Memory B cell (primary cell): ENCODE data around the gene RIPK3.
"Not testable (repeated sequence)": the region's sequence is repeated elsewhere in the genome, so short reads cannot be mapped to it uniquely, and the experiment has no call there.

ENCODE experiments used
- ATAC-seq: fragments of 150-1000 bp; cut with Tn5 transposase; 2 replicates; pipeline ENCODE4 v1.10.0; 2021; ENCODE audit warnings: low read depth, mild to moderate bottlenecking, moderate library complexity
- DNase-seq, 2 donors: peaks; one replicate each; pipeline ENCODE4 v3.0.0; 2022; ENCODE audit warnings: low spot score in 2 of 2
- H3K27ac Mint-ChIP-seq: one replicate; pipeline ENCODE4 v1.8.0; 2022; ENCODE audit warnings: mild to moderate bottlenecking, moderate library complexity, mixed read lengths
- H3K27me3 Mint-ChIP-seq: one replicate; pipeline ENCODE4 v1.8.0; 2022; ENCODE audit warnings: mixed read lengths
- H3K36me3 Mint-ChIP-seq: one replicate; pipeline ENCODE4 v1.8.0; 2022; ENCODE audit warnings: mild to moderate bottlenecking, mixed read lengths
- H3K4me1 Mint-ChIP-seq: one replicate; pipeline ENCODE4 v1.8.0; 2022; ENCODE audit warnings: mixed read lengths
- H3K4me3 Mint-ChIP-seq: one replicate; pipeline ENCODE4 v1.8.0; 2022; ENCODE audit warnings: mild to moderate bottlenecking, moderate library complexity, mixed read lengths
- H3K9me3 Mint-ChIP-seq: one replicate; pipeline ENCODE4 v1.8.0; 2022; ENCODE audit warnings: mixed read lengths

Gene RIPK3

DNA sequence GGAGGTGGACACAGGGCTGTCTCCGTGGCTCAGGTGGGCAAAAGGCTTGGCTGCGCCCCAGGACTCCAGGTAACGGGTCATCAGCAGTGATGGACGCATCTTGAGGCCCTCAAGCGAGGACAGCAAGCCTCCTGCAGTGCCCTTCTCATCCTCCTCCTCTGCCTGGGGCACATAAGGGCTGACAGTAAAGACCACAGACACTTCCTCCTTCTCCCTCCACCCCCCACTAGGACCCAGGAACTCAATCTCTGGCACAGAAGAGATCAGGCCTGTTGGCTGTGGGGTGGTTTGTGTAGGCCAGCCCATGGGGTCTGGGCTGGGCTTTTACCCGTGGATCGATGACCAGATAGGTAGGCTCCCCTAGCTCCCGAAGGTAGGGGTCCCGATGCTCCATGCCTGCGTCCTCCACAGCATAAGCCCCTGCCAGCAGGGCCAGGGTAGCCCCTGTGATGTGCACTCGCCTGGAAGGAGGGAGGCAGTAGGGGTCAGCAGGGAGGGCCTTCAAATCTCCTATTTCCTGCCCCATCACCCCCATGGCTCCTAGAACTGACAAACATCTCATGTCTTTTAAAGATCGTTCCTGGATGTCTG lies 10.6 kb downstream of the RIPK3 start:
- no peak overlapping the region for H3K27ac Mint-ChIP-seq
- no peak for DNase-seq
- peaks cover 8% of the 10 kb centered on the region for H3K27me3 Mint-ChIP-seq
- H3K9me3 Mint-ChIP-seq = no peaks in the 10 kb centered on the region
- no peak for ATAC-seq
- peaks cover 17% of the 10 kb centered on the region for H3K4me1 Mint-ChIP-seq
- no peaks in the 10 kb centered on the region for H3K36me3 Mint-ChIP-seq
- H3K4me3 Mint-ChIP-seq = no peak overlapping the region

DNA sequence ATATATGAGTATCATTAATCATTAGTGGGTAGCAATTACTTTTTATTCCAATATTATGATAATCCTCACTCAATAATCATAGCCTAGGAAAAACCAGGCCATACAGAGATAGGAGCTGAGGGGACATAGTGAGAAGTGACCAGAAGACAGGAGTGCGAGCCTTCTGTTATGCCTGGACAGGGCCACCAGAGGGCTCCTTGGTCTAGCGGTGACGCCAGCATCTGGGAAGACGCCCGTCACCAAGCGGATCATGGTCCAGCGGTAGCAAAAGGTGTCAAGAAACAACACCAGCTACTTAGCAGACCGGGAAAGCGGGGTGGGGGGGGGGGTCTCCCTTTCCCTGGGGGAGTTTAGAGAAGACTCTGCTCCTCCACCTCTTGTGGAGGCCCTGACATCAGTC lies 11.9 kb downstream of the RIPK3 start:
- H3K27ac Mint-ChIP-seq, DNase-seq, H3K36me3 Mint-ChIP-seq, ATAC-seq, H3K4me3 Mint-ChIP-seq, H3K9me3 Mint-ChIP-seq: not testable (repeated sequence)
- Mint-ChIP-seq H3K4me1 (peaks cover 17% of the 10 kb centered on the region), H3K27me3 (peaks cover 13% of the 10 kb centered on the region)

DNA sequence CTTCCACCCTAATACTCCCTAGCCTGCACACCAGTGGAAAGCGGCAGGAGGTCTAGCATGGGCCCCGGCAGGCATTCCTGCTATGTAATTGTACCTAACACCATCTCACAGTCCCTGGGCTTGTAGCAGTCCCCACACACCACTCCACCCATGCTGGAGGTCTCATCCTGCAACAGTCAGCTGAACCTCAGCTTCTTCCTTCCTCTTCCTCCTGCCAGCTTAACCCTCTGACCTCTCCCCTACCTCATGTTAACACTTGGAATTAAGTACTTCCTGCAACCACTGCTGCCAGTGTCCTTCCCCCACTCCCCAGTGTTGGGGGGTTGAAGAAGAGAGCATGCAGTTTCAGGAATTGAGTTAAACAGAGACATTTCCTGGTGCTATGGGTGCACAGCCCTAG lies 12.5 kb downstream of the RIPK3 start:
- DNase-seq (no peak), ATAC-seq (no peak)
- Mint-ChIP-seq H3K9me3 (no peaks in the 10 kb centered on the region), H3K27ac (peak overlapping the region; percentile 17), H3K36me3 (no peaks in the 10 kb centered on the region), H3K4me3 (no peak overlapping the region), H3K4me1 (peaks cover 14% of the 10 kb centered on the region), H3K27me3 (peaks cover 11% of the 10 kb centered on the region)

DNA sequence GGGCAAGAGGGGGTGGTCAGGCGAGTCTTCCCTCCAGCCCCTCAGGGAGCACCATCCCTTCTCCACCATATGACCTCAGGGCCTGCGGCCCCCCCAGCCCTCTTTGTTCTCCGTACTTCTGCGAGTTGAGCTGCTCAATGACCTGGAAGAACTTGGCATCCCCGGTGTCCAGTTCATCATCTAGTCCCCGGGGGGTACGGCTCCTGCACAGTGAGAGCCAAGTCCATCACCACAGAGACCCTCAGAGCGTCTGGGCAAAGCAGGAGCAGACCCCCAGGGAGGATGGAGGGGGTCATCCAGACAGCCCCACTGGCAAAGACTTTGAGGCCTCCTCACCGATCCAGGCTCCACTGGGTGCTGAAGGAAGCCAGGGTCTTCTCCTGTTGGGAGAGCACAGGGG lies 13.8 kb downstream of the RIPK3 start:
- Mint-ChIP-seq H3K36me3 (no peaks in the 10 kb centered on the region), H3K4me3 (no peak overlapping the region), H3K27ac (no peak overlapping the region), H3K4me1 (peaks cover 10% of the 10 kb centered on the region), H3K9me3 (no peaks in the 10 kb centered on the region), H3K27me3 (peaks cover 13% of the 10 kb centered on the region)
- DNase-seq = no peak
- no peak for ATAC-seq

DNA sequence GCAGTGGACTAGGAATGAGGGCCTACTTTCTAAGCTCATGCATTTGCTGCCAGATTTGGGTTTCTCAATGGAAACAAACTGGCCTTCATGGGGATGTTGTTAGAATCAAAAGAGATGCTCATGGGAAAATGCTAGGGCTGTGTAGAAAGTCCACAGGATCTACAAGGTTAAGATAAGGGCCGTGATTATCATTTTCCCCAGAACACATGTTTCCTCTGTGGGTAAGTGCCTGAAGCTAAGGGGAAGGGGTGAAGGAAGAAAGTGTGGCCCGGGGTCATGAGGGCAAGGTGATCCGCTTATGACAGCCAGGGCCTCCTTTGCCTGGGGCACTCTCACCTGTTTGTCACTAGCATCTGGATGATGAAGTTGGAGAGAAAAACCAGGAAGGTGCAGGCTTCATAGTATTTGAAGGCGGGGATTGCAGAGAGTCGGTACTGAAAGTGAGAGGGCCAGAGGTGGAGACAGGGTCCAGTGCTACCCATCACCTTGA lies 14.7 kb downstream of the RIPK3 start:
- DNase-seq = no peak
- Mint-ChIP-seq H3K4me1 (peaks cover 10% of the 10 kb centered on the region), H3K36me3 (no peaks in the 10 kb centered on the region)

DNA sequence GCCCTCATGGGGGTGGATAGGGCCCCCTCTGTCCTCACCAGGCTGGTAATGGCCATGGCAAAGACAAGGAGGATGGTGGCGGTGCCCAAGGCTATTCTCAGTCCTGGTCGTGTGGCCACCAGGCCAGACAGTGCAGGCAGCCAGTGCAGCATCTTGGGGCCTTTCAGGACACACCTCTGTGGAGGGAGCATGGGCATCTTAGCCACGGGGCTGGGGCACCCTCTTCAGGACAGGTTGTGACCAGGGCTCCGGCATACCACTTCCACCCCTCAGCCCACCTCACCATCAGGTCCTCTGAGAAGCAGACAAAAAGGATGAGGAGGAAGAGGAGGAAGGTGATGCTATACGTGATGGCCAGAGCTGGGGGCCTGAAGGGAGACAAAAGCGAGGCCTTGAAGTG lies 15.8 kb downstream of the RIPK3 start:
- Mint-ChIP-seq H3K4me3 (no peak overlapping the region), H3K36me3 (no peaks in the 10 kb centered on the region), H3K9me3 (no peaks in the 10 kb centered on the region), H3K27ac (no peak overlapping the region), H3K27me3 (peaks cover 23% of the 10 kb centered on the region), H3K4me1 (peaks cover 10% of the 10 kb centered on the region)
- DNase-seq = no peak
- no peak for ATAC-seq

More for the DNA sequence above, 14.7 kb downstream of the RIPK3 start:
- ATAC-seq = no peak
- Mint-ChIP-seq H3K9me3 (no peaks in the 10 kb centered on the region), H3K27me3 (peaks cover 17% of the 10 kb centered on the region), H3K4me3 (no peak overlapping the region), H3K27ac (no peak overlapping the region)

DNA sequence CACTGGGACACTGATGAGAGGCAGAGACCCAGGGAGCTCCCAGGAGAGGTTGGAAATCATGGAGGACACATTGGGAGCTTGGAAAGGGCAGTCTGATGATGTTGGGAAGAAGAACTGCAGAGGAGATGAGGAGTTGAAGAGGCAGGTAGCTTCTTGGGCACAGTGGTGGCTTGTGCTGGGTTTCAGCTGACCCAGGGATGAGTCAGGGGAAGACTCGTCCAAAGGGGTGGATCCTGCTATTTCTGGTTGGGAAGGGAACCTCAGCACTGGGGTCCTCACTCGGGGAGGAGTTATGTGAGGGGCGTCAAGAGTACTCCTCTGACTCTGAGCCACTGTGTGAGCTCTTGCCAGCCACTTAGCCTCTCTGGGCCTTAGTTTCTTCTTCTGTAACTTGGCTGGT lies 16.4 kb downstream of the RIPK3 start:
- DNase-seq (no peak), ATAC-seq (no peak)
- Mint-ChIP-seq H3K36me3 (no peaks in the 10 kb centered on the region), H3K27me3 (peaks cover 25% of the 10 kb centered on the region), H3K4me3 (no peak overlapping the region), H3K4me1 (peaks cover 5% of the 10 kb centered on the region), H3K9me3 (no peaks in the 10 kb centered on the region), H3K27ac (peak overlapping the region; percentile 23)

DNA sequence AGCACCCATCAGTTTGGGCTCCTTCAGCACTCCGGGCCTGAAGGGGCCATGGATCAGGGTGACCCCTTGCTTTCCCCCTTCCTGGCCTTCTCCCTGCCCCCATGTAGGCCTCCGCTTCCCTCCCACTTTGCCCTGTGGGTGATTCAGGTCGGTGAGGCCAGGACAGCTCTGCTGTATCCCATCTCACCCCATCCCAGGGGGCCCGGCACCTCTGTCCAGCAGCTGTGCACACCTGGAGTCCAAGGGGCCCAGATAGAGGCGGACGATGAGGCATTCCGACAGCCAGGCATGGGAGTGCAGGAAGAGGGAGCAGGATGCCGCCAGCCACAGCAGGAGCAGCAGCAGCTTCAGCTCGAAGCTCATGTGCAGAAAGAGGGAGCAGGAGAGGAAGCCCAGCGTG lies 17.1 kb downstream of the RIPK3 start:
- ATAC-seq = no peak
- DNase-seq = no peak
- Mint-ChIP-seq H3K9me3 (no peaks in the 10 kb centered on the region), H3K4me3 (no peak overlapping the region), H3K27me3 (peaks cover 25% of the 10 kb centered on the region), H3K4me1 (peaks cover 5% of the 10 kb centered on the region), H3K36me3 (no peaks in the 10 kb centered on the region), H3K27ac (no peak overlapping the region)

DNA sequence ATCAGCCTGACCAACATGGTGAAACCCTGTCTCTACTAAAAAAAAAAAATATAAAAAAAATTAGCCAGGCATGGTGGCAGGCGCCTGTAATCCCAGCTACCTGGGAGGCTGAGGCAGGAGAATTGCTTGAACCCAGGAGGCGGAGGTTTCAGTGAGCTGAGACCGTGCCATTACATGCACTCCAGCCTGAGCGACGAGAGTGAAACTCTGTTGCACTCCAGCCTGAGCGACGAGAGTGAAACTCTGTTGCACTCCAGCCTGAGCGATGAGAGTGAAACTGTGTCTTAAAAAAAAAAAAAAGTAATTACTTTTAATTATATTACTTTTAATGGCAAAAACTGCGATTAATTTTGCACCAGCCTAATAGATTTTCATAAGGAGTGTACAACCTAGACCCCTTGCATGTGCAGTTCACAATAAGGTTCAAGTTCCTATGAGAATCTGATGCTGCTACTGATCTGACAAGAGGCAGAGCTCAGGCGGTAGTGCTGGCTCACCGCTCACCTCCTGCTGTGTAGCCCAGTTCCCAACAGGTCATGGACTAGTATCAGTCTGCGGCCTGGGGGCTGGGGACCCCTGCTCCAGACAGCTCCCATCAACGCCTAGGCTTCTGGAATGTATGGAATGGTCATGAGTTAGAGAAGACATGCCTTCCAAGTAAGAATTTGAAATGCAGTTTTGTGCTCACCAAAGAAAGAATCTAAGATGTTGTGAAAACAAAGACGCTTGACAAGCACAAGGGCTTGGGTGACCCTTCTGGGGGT lies 18.4 kb downstream of the RIPK3 start:
- Mint-ChIP-seq H3K4me3 (no peak overlapping the region), H3K36me3 (no peaks in the 10 kb centered on the region), H3K9me3 (no peaks in the 10 kb centered on the region), H3K27me3 (peaks cover 25% of the 10 kb centered on the region), H3K4me1 (no peaks in the 10 kb centered on the region), H3K27ac (no peak overlapping the region)
- ATAC-seq = no peak
- no peak for DNase-seq

DNA sequence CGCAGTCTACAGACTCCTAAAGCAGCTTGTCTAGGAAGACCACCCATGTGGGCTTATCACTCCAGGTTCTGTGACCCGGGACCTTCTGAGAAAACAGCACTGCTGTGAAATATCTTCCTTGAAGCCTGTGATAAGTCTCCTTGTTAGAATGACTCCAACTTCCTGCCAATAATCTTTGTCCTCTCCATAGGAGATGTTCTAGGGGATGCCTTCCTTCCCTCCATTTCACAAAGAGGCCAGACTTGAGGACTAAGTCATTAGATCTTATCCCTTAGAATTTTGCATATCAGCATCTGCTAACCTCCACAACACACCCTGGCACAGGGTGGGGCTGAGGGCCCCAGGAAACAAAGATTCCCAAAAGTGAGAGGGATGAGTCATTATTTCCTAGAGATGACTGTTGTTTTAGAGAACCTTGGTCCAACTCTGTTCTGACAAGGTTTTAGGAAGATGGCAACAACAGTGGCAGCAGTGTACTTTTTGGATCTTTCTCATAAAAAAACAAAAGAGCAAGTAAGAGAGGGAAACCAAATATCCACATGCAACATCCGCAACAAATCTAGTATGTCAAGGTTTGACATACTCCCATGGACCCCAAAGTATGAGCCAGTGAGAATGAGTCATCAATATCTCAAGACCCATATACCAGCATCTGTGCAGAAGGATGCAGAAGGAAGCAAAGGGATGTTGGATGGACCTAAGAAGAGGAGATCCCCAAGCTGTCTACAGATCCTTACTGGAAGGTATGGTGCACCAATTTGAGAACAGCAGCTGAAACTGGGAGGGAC lies 22.5 kb downstream of the RIPK3 start:
- ATAC-seq (no peak), DNase-seq (no peak)
- Mint-ChIP-seq H3K27ac (no peak overlapping the region), H3K4me3 (no peak overlapping the region), H3K4me1 (peaks cover 16% of the 10 kb centered on the region), H3K36me3 (no peaks in the 10 kb centered on the region), H3K9me3 (no peaks in the 10 kb centered on the region), H3K27me3 (peaks cover 16% of the 10 kb centered on the region)

DNA sequence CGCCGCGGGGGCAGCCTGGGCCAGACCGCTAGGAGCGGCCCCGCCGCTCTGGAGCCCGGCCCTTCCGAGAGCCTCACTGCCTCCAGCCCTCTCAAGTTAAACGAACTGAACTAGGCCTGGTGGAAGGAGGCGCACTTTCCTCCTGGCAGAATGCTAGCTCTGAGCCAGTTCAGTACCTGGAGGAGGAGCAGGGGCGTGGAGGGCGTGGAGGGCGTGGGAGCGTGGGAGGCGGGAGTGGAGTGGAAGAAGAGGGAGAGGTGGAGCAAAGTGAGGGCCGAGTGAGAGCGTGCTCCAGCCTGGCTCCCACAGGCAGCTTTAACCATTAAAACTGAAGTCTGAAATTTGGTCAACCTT lies 23.2 kb downstream of the RIPK3 start:
- no peak for DNase-seq
- Mint-ChIP-seq H3K4me3 (no peak overlapping the region), H3K9me3 (no peaks in the 10 kb centered on the region), H3K27me3 (peaks cover 13% of the 10 kb centered on the region), H3K36me3 (no peaks in the 10 kb centered on the region), H3K4me1 (peaks cover 22% of the 10 kb centered on the region), H3K27ac (no peak overlapping the region)
- no peak for ATAC-seq

DNA sequence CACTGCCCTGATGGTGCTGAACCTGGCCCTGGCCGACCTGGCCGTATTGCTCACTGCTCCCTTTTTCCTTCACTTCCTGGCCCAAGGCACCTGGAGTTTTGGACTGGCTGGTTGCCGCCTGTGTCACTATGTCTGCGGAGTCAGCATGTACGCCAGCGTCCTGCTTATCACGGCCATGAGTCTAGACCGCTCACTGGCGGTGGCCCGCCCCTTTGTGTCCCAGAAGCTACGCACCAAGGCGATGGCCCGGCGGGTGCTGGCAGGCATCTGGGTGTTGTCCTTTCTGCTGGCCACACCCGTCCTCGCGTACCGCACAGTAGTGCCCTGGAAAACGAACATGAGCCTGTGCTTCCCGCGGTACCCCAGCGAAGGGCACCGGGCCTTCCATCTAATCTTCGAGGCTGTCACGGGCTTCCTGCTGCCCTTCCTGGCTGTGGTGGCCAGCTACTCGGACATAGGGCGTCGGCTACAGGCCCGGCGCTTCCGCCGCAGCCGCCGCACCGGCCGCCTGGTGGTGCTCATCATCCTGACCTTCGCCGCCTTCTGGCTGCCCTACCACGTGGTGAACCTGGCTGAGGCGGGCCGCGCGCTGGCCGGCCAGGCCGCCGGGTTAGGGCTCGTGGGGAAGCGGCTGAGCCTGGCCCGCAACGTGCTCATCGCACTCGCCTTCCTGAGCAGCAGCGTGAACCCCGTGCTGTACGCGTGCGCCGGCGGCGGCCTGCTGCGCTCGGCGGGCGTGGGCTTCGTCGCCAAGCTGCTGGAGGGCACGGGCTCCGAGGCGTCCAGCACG lies 23.8 kb downstream of the RIPK3 start:
- no peak for DNase-seq
- no peak for ATAC-seq
- H3K9me3 Mint-ChIP-seq = no peaks in the 10 kb centered on the region
- H3K27ac Mint-ChIP-seq = no peak overlapping the region
- no peak overlapping the region for H3K4me3 Mint-ChIP-seq
- H3K4me1 Mint-ChIP-seq = peaks cover 22% of the 10 kb centered on the region
- H3K36me3 Mint-ChIP-seq = no peaks in the 10 kb centered on the region
- peaks cover 12% of the 10 kb centered on the region for H3K27me3 Mint-ChIP-seq

DNA sequence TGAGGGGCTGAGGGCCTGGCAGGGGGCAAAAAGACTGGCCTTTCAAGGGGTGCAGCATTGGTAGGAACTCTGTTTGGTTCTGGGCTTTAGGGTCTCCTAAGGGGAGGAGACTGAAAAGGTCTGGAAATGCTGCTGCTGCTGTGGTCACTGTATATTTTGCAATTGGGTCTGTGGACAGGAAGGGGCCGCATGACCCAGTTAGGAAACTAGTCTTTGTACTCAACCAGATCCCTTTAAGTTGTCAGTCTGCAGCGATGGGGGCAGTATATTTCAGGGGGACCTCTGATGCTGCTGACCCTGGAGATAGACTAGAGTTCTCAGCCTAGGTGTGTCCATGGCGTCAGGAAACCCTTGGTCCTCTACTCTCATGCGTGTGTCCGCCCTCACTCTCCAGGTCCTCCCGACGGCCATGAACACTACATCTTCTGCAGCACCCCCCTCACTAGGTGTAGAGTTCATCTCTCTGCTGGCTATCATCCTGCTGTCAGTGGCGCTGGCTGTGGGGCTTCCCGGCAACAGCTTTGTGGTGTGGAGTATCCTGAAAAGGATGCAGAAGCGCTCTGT lies 24.5 kb downstream of the RIPK3 start:
- no peak for ATAC-seq
- peaks cover 10% of the 10 kb centered on the region for H3K27me3 Mint-ChIP-seq
- no peaks in the 10 kb centered on the region for H3K9me3 Mint-ChIP-seq
- H3K4me3 Mint-ChIP-seq = no peak overlapping the region
- no peak overlapping the region for H3K27ac Mint-ChIP-seq
- peaks cover 24% of the 10 kb centered on the region for H3K4me1 Mint-ChIP-seq
- no peaks in the 10 kb centered on the region for H3K36me3 Mint-ChIP-seq
- DNase-seq = no peak
